Adrenal gland (tissue), 12 donors: ENCODE measurements around the gene NXPE2. TPM values are rescaled to one million over a fixed set of nuclear protein-coding genes. Genes with fewer than 3 reads are reported as not detected.

Experiments used
- DNase-seq, 7 donors: peaks; one replicate each; pipeline ENCODE4 v3.0.0-alpha.2; 2019 to 2020
- H3K27ac ChIP-seq, 5 donors: fragments of 200-600 bp; sonication (generic) in 4 of 5; 1 replicate in 3 of 5; 2 replicates in 2 of 5; pipeline versions ENCODE4 v1.5.1 to v1.8.0; 2016 to 2020; ENCODE audit warnings: mild to moderate bottlenecking in 1 of 5
- H3K27me3 ChIP-seq: fragments of 200-600 bp; 2 replicates; pipeline ENCODE4 v1.8.0; 2021
- H3K36me3 ChIP-seq, 2 donors: fragments of 200-600 bp; replicated peaks in 1 of 2; 1 replicate in 1 of 2; 2 replicates in 1 of 2; pipeline versions ENCODE4 v1.5.1 to v1.8.0; 2018 to 2022
- H3K4me1 ChIP-seq, 2 donors: fragments of 200-600 bp; replicated peaks in 1 of 2; 1 replicate in 1 of 2; 2 replicates in 1 of 2; pipeline versions ENCODE4 v1.5.1 to v1.8.0; 2018 to 2021
- H3K4me3 ChIP-seq, 4 donors: fragments of 200-600 bp; sonication (generic) in 3 of 4; one replicate each; pipeline ENCODE4 v1.5.1; 2016 to 2018
- H3K9me3 ChIP-seq, 3 donors: fragments of 200-600 bp; sonication (generic) in 1 of 3; replicated peaks in 1 of 3; 1 replicate in 2 of 3; 2 replicates in 1 of 3; pipeline versions ENCODE4 v1.5.1 to v1.8.0; 2016 to 2021
- POLR2A ChIP-seq, 2 donors: fragments of 450-650 bp; IDR thresholded peaks; one replicate each; pipeline ENCODE4 v1.6.1; 2017; ENCODE audit warnings: antibody characterized with exemption in 2 of 2, mild to moderate bottlenecking in 2 of 2, moderate library complexity in 1 of 2
- WGBS, 4 donors: extraction: QIAGEN DNeasy Blood & Tissue Kit in 2 of 4; methylation state at CpG; one replicate each; pipeline versions ENCODE4 v1.1.5 to v1.1.7; 2013 to 2017; 5-methylcytosine and 5-hydroxymethylcytosine counted together
- intact Hi-C, 2 donors: fragments of 100-400 bp; cut with DNase I; formaldehyde crosslinking; loops; one replicate each; pipeline versions ENCODE4 v1.14.1 to v1.15.0; 2022 to 2023
- polyA plus RNA-seq, 3 donors: library from polyadenylated mRNA; stranded (reverse); fragments of 200-250 nt in 2 of 3; fragments of 350-450 nt in 1 of 3; fragmentation: Illumina TruSeq in 1 of 3; extraction: RNeasy Lipid Tissue Mini Kit (QIAGEN cat#74804) in 1 of 3; gene quantifications; one replicate each; pipeline ENCODE4 v1.2.3, GENCODE V29; 2013 to 2014
- total RNA-seq, 9 donors: library from RNA; depleted of rRNA in 4 of 9; stranded (reverse); fragments of >200 nt in 4 of 9; fragments of 120-200 nt in 1 of 9; fragmentation: NEBNext Ultra II Directional in 1 of 9; extraction: Animal tissue kit (Norgen Biotek cat#: 25700) in 1 of 9; gene quantifications; one replicate each; pipeline versions ENCODE4 v1.1.0 to v1.2.4, GENCODE V29; 2013 to 2023
- TF ChIP-seq, protein P1 (sequence below), 6 experiments: fragments of 450-650 bp in 4 of 6; fragments of 200-600 bp in 2 of 6; sonication (generic) in 1 of 6; IDR thresholded peaks; 1 replicate in 5 of 6; 2 replicates in 1 of 6; pipeline versions ENCODE4 v1.5.1 to v1.8.0; 2016 to 2021; ENCODE audit warnings: antibody characterized with exemption in 6 of 6, mild to moderate bottlenecking in 2 of 6, moderate library complexity in 1 of 6
- donor health status: healthy with polysubstance abuse.
- donor health status: Bipolar disorder and iron deficiency.
- donor health status: DM: yes; HTN: yes; CAD: no.
- donor health status: DM: no; HTN: no; CAD: no.
- donor health status: DM: no; HTN: no; CAD: no.
- donor health status: DM: yes; HTN: yes; CAD: no.

Gene NXPE2
- total and polyA plus RNA-seq, 12 donors, result 0.14 to 0.28 TPM; not detected in 10

DNA sequence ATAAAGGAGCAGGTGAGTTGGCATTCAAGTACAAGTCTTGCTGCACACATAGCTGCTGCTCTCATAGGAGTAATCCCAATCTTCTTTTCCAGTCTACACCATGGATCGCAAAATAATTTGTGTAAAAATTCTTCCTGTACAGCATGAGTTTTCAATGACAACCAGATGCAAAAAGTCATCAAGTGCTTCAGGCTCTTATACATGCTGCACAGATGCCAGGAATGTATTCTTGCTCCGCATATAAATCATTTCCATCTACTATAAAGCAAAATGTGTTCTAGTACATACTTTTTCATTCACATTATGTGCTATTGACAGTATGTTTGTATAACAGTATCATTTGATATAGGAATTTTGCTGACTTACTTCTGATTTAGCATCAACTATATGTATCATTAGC lies 35.4 kb downstream of the NXPE2 start:
- Histone ChIP-seq H3K9me3 (no peaks in the 10 kb centered on the region), H3K4me1 (no peaks in the 10 kb centered on the region), H3K27me3 (no peaks in the 10 kb centered on the region), H3K27ac (no peak overlapping the region), H3K4me3 (no peak overlapping the region), H3K36me3 (no peaks in the 10 kb centered on the region)
- DNase-seq, result no peak
- TF ChIP-seq, protein P1, sequence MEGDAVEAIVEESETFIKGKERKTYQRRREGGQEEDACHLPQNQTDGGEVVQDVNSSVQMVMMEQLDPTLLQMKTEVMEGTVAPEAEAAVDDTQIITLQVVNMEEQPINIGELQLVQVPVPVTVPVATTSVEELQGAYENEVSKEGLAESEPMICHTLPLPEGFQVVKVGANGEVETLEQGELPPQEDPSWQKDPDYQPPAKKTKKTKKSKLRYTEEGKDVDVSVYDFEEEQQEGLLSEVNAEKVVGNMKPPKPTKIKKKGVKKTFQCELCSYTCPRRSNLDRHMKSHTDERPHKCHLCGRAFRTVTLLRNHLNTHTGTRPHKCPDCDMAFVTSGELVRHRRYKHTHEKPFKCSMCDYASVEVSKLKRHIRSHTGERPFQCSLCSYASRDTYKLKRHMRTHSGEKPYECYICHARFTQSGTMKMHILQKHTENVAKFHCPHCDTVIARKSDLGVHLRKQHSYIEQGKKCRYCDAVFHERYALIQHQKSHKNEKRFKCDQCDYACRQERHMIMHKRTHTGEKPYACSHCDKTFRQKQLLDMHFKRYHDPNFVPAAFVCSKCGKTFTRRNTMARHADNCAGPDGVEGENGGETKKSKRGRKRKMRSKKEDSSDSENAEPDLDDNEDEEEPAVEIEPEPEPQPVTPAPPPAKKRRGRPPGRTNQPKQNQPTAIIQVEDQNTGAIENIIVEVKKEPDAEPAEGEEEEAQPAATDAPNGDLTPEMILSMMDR (IDR thresholded peaks at IDR 0.05), result no peak
- no peak for TF ChIP-seq POLR2A (IDR thresholded peaks at IDR 0.05)
- intact Hi-C loops, result no loop called here
- WGBS, 4 donors, result 93 to 97% (median 94%) methylated on average over 2 of the region's 2 CpGs

DNA sequence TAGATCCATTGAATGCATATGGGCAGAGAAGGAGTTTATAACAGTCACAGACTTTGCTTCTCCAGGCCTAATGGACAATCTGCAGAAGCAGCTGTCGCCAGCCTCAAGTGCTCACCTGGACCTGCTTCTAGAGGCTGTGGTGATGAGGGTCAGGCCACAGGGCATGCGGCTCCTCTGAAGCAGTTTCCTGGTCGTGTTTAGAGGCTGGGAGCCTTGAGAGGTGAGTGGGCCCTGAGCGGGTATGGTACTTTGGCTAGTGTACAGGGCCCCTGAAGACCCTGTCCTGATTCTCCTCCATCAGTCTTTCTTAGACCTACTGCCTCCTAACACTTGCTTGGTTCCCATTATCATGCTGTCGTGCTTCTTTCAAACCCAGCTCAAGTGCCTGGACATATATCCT lies 41.2 kb downstream of the NXPE2 start:
- Histone ChIP-seq H3K27me3 (no peaks in the 10 kb centered on the region), H3K4me1 (no peaks in the 10 kb centered on the region), H3K9me3 (no peaks in the 10 kb centered on the region), H3K36me3 (no peaks in the 10 kb centered on the region), H3K4me3 (no peak overlapping the region), H3K27ac (no peak overlapping the region)
- intact Hi-C loops, result no loop called here
- no peak for DNase-seq
- 81 to 90% (median 86%) methylated on average over 5 of the region's 5 CpGs for WGBS, 4 donors
- TF ChIP-seq, protein P1 (IDR thresholded peaks at IDR 0.05), result no peak
- TF ChIP-seq POLR2A (IDR thresholded peaks at IDR 0.05), result no peak

DNA sequence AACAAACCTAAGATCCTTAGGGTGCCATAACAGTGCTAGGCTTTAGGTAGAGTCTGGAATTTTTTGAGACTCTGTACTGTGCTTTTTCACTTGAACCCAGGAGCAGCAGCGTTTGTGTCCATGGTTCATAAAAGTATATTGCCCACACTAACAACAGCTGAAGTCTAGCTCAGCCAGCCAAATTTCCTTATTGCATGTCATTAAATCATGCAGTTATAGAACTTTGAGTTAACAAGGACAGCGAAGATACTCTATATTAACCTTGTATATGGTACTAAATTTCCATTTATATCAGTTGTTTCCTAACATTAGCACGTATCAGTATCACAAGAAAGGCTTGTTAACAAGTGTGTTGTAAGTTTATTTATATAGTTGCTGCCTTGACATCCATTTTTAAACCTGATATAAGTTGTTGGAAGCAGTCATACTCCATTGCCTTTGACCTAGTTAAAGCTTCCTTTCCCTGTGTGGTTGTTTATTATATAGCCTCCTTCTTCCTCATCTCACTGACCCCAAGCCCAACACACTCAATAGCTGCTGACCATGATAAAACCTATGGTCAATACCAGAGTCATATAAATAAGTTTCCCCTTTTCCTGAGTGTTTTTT lies 46.7 kb downstream of the NXPE2 start:
- Histone ChIP-seq H3K4me3 (no peak overlapping the region), H3K27ac (no peak overlapping the region), H3K4me1 (no peaks in the 10 kb centered on the region), H3K36me3 (no peaks in the 10 kb centered on the region), H3K27me3 (no peaks in the 10 kb centered on the region), H3K9me3 (no peaks in the 10 kb centered on the region)
- no peak for TF ChIP-seq POLR2A (IDR thresholded peaks at IDR 0.05)
- TF ChIP-seq, protein P1 (IDR thresholded peaks at IDR 0.05), result no peak
- intact Hi-C loops, result no loop called here
- WGBS, 4 donors, result 71 to 81% (median 79%) methylated on average over 3 of the region's 3 CpGs
- DNase-seq, result no peak

DNA sequence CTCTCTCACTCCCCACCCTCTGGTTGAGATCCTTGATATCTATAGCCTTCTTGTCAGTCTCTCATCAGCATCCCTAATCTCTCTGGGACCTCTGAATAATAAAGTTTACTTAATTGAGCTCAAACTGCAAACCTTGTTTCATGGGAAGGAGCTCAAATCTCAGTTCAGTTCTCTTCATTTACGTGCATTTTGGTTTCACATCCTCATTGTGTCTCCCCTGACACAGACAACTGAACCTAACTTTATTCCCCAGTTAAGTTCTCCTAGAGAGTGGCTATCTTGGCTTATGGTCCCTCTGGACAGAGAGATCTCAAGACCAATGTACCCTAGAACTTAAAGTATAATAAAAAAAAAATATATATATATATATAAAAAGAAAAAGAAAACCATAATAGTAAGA lies 47.3 kb downstream of the NXPE2 start:
- no peak for DNase-seq
- no peak overlapping the region for H3K4me3 ChIP-seq
- WGBS, 4 donors, result 52 to 63% (median 57%) methylated on average over 1 of the region's 1 CpG
- H3K4me1 ChIP-seq, result no peaks in the 10 kb centered on the region
- no peak overlapping the region for H3K27ac ChIP-seq
- no peaks in the 10 kb centered on the region for H3K27me3 ChIP-seq
- no peaks in the 10 kb centered on the region for H3K9me3 ChIP-seq
- TF ChIP-seq POLR2A (IDR thresholded peaks at IDR 0.05), result no peak
- TF ChIP-seq, protein P1 (IDR thresholded peaks at IDR 0.05), result no peak
- intact Hi-C loops, result no loop called here
- no peaks in the 10 kb centered on the region for H3K36me3 ChIP-seq
